ENCODE measurements around the gene SLCO2A1. TPM values are rescaled to one million over a fixed set of nuclear protein-coding genes. Genes with fewer than 3 reads are reported as not detected.
A peak's percentile ranks its signal among the peaks of the same experiment; 100 is the strongest.

SLCO2A1 gene
- total RNA-seq, 1 donor from 2014 or later = 234 TPM

- Histone ChIP-seq H3K27me3 (no peaks in the 10 kb centered on the region), H3K36me3 (no peaks in the 10 kb centered on the region), H3K4me1 (no peaks in the 10 kb centered on the region), H3K27ac (no peak overlapping the region), H3K4me3 (no peak overlapping the region), H3K9me3 (no peaks in the 10 kb centered on the region)
- intact Hi-C loops (cut with DNase I) = no loop called here
- no peak for TF ChIP-seq CTCF (IDR thresholded peaks at IDR 0.05)
- DNase-seq (no peak), ATAC-seq (peak; percentile 66)
Measured at GRCh38 chr3:134008630-134009156, 21.0 kb downstream of the SLCO2A1 start.

GRCh38 chr3:134007819-134008218, 21.9 kb downstream of the SLCO2A1 start:
- no peak overlapping the region for H3K4me3 ChIP-seq
- ATAC-seq (no peak), DNase-seq (no peak)
- H3K9me3 ChIP-seq = no peaks in the 10 kb centered on the region
- H3K27ac ChIP-seq = no peak overlapping the region
- peaks cover 4% of the 10 kb centered on the region for H3K4me1 ChIP-seq
- TF ChIP-seq CTCF (IDR thresholded peaks at IDR 0.05) = no peak
- H3K36me3 ChIP-seq = no peaks in the 10 kb centered on the region
- H3K27me3 ChIP-seq = no peaks in the 10 kb centered on the region
- intact Hi-C loops (cut with DNase I) = no loop called here

- no peak overlapping the region for H3K4me3 ChIP-seq
- H3K36me3 ChIP-seq = no peaks in the 10 kb centered on the region
- no peak overlapping the region for H3K27ac ChIP-seq
- intact Hi-C loops (cut with DNase I) = no loop called here
- TF ChIP-seq CTCF (IDR thresholded peaks at IDR 0.05) = no peak
- H3K4me1 ChIP-seq = peaks cover 5% of the 10 kb centered on the region
- ATAC-seq (no peak), DNase-seq (no peak)
- no peaks in the 10 kb centered on the region for H3K27me3 ChIP-seq
- no peaks in the 10 kb centered on the region for H3K9me3 ChIP-seq
Measured at GRCh38 chr3:134004841-134005240, 24.9 kb downstream of the SLCO2A1 start.

GRCh38 chr3:134003066-134003465, 26.7 kb downstream of the SLCO2A1 start:
- Histone ChIP-seq H3K9me3 (no peaks in the 10 kb centered on the region), H3K27ac (no peak overlapping the region), H3K27me3 (no peaks in the 10 kb centered on the region), H3K36me3 (no peaks in the 10 kb centered on the region), H3K4me3 (no peak overlapping the region), H3K4me1 (peaks cover 5% of the 10 kb centered on the region)
- ATAC-seq = peak; percentile 64
- no peak for TF ChIP-seq CTCF (IDR thresholded peaks at IDR 0.05)
- DNase-seq = no peak
- intact Hi-C loops (cut with DNase I) = no loop called here

GRCh38 chr3:134002306-134002705, 27.4 kb downstream of the SLCO2A1 start:
- no peaks in the 10 kb centered on the region for H3K27me3 ChIP-seq
- intact Hi-C loops (cut with DNase I) = no loop called here
- ATAC-seq (no peak), DNase-seq (no peak)
- peaks cover 5% of the 10 kb centered on the region for H3K4me1 ChIP-seq
- no peaks in the 10 kb centered on the region for H3K36me3 ChIP-seq
- no peak overlapping the region for H3K4me3 ChIP-seq
- H3K27ac ChIP-seq = no peak overlapping the region
- TF ChIP-seq CTCF (IDR thresholded peaks at IDR 0.05) = no peak
- no peaks in the 10 kb centered on the region for H3K9me3 ChIP-seq

GRCh38 chr3:134001251-134001650, 28.5 kb downstream of the SLCO2A1 start:
- ATAC-seq = no peak
- Histone ChIP-seq H3K9me3 (no peaks in the 10 kb centered on the region), H3K4me3 (no peak overlapping the region), H3K27me3 (no peaks in the 10 kb centered on the region), H3K36me3 (no peaks in the 10 kb centered on the region), H3K27ac (no peak overlapping the region), H3K4me1 (peaks cover 5% of the 10 kb centered on the region)
- no peak for TF ChIP-seq CTCF (IDR thresholded peaks at IDR 0.05)
- no peak for DNase-seq
- intact Hi-C loops (cut with DNase I) = no loop called here

Data from upper lobe of right lung (tissue), 1 donor.